ENCODE data around the gene BMP3. TPM values are rescaled to one million over a fixed set of nuclear protein-coding genes. Genes with fewer than 3 reads are reported as not detected.

The BMP3 gene
- total and polyA plus RNA-seq, 2 donors (not counting 3 experiments of a cell fraction or from before 2014, with no cell fraction given): not detected

- Histone ChIP-seq H3K9me1 (replicated peaks; ENCODE audit: control insufficient read depth, extremely low read depth, insufficient read depth, low read length) (no peaks in the 10 kb centered on the region), H3K9me3 (replicated peaks; ENCODE audit: control insufficient read depth, insufficient read depth, low read length) (no peaks in the 10 kb centered on the region), H3K4me2 (ENCODE audit: insufficient read depth, low read length) (no peak overlapping the region), H3K9ac (replicated peaks; ENCODE audit: extremely low read depth, insufficient read depth, low read length) (no peak overlapping the region), H3K27ac (ENCODE audit: insufficient read depth, low read depth, low read length) (no peak overlapping the region), H4K20me1 (replicated peaks; ENCODE audit: control insufficient read depth, extremely low read depth, insufficient read depth, low read length) (no peaks in the 10 kb centered on the region), H3K4me3 (replicated peaks in 1 of 3; ENCODE audit: insufficient read depth in 1 of 3, low read depth in 1 of 3, low read length in 3 of 3) (no peak overlapping the region), H2AFZ (ENCODE audit: low read depth, low read length) (no peak overlapping the region), H3K36me3 (ENCODE audit: control insufficient read depth in 2 of 2, extremely low read depth in 1 of 2, insufficient read depth in 2 of 2, low read length in 2 of 2) (no peaks in the 10 kb centered on the region), H3K27me3 (ENCODE audit: control insufficient read depth in 2 of 2, insufficient read depth in 2 of 2, low read length in 2 of 2) (no peaks in the 10 kb centered on the region), H3K4me1 (ENCODE audit: control insufficient read depth, extremely low read depth, insufficient read depth, low read length) (no peaks in the 10 kb centered on the region), H3K79me2 (ENCODE audit: control insufficient read depth, insufficient read depth, low read length) (no peaks in the 10 kb centered on the region)
- TF ChIP-seq JUN (IDR thresholded peaks at IDR 0.05; ENCODE audit: borderline replicate concordance, insufficient read depth, insufficient read length, low read depth) (no peak), POLR2AphosphoS5 (IDR thresholded peaks at IDR 0.05; ENCODE audit: insufficient read depth, low read depth, low read length) (no peak), POLR2A (IDR thresholded peaks at IDR 0.05; ENCODE audit: low read depth, low read length) (no peak), FOS (IDR thresholded peaks at IDR 0.05; ENCODE audit: borderline replicate concordance, insufficient read depth, low read length) (no peak), EZH2 (IDR thresholded peaks at IDR 0.05; ENCODE audit: borderline replicate concordance, low read depth, low read length, severe bottlenecking) (no peak), GATA2 (IDR thresholded peaks at IDR 0.05; ENCODE audit: insufficient read depth, insufficient read length, low read depth, low read length) (no peak), MYC (IDR thresholded peaks at IDR 0.05; ENCODE audit: low read depth, low read length) (no peak), CTCF (IDR thresholded peaks at IDR 0.05; ENCODE audit: extremely low read depth in 1 of 2, insufficient read depth in 1 of 2, low read depth in 1 of 2, low read length in 2 of 2) (no peak), MAX (IDR thresholded peaks at IDR 0.05; ENCODE audit: insufficient read depth, insufficient read length) (no peak)
- dilution Hi-C loops (cut with MboI; ENCODE audit: extremely low pct_ligation_motif_present, low sequenced_read_pairs) (no loop called here), intact Hi-C loops (cut with micrococcal nuclease) (no loop called here)
- FAIRE-seq (no peak), DNase-seq (ENCODE audit: low read depth, low spot score) (no peak)
- no TSS peak for BruUV-seq (replicated peaks)
- CTCF ChIA-PET: interaction anchor here (1.3 to 2.4 kb wide), 6 partner anchors 9 to 680 kb away, joined by 3 to 21 read pairs (median 4); partner anchors contain the start of gene BMP3
- POLR2A ChIA-PET: no interaction called here
Measured at GRCh38 chr4:81038636-81039350, 8.3 kb downstream of the BMP3 start.

Data from endothelial cell of umbilical vein (primary cell).